Measurements from ENCODE around the gene SEPTIN11. TPM values are rescaled to one million over a fixed set of nuclear protein-coding genes. Genes with fewer than 3 reads are reported as not detected.

Gene SEPTIN11
- polyA plus RNA-seq, 1 donor (not counting 4 experiments of a cell fraction or from before 2014, with no cell fraction given) = 99.3 TPM

DNA sequence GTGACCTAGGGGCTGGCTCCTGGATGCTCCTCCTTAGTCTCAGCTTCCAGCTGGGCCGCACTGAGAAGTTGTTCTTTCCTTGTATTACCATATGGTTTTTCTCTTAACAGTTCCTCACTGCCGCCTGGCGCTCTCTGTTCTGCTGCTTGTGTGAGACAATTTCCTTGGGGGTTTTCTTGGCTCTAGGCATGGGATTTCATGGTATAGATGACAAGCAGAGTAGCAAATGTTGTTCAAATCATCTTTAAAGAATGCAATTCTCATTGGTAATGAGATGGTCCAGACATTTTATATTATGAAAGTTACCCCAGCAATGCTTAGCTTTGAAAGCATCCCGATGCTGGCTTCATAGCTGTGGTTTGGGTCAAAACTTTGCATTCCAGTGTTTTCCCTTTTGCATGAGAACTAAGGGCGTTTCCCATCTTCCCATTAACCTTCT is 37.6 kb downstream of the SEPTIN11 start:
- TF ChIP-seq EZH2 (IDR thresholded peaks at IDR 0.05; ENCODE audit: low read length) = no peak
- TF ChIP-seq, protein P1, sequence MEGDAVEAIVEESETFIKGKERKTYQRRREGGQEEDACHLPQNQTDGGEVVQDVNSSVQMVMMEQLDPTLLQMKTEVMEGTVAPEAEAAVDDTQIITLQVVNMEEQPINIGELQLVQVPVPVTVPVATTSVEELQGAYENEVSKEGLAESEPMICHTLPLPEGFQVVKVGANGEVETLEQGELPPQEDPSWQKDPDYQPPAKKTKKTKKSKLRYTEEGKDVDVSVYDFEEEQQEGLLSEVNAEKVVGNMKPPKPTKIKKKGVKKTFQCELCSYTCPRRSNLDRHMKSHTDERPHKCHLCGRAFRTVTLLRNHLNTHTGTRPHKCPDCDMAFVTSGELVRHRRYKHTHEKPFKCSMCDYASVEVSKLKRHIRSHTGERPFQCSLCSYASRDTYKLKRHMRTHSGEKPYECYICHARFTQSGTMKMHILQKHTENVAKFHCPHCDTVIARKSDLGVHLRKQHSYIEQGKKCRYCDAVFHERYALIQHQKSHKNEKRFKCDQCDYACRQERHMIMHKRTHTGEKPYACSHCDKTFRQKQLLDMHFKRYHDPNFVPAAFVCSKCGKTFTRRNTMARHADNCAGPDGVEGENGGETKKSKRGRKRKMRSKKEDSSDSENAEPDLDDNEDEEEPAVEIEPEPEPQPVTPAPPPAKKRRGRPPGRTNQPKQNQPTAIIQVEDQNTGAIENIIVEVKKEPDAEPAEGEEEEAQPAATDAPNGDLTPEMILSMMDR (optimal IDR thresholded peaks at IDR 0.05 in 1 of 3, IDR thresholded peaks at IDR 0.05 in 1 of 3, conservative IDR thresholded peaks at IDR 0.05 in 1 of 3; ENCODE audit: extremely low read depth in 1 of 3, insufficient read depth in 2 of 3, low read length in 3 of 3) = no peak
- no peak for FAIRE-seq
- DNase-seq (ENCODE audit: low read depth, low spot score) = no peak
- dilution Hi-C loops (cut with MboI; ENCODE audit: extremely low pct_ligation_motif_present, low sequenced_read_pairs) = no loop called here
- H3K4me3 ChIP-seq (ENCODE audit: control insufficient read depth in 2 of 3, extremely low read depth in 1 of 3, insufficient read depth in 2 of 3, low read depth in 1 of 3, low read length in 3 of 3) = no peak overlapping the region
- H2AFZ ChIP-seq (ENCODE audit: control insufficient read depth, low read length) = no peak overlapping the region
- H3K79me2 ChIP-seq (ENCODE audit: control insufficient read depth, insufficient read depth, low read length) = peaks cover 62% of the 10 kb centered on the region
- H4K20me1 ChIP-seq (ENCODE audit: control insufficient read depth, extremely low read depth, insufficient read depth, low read length) = no peaks in the 10 kb centered on the region
- peaks cover 18% of the 10 kb centered on the region for H3K4me1 ChIP-seq (ENCODE audit: control insufficient read depth, extremely low read depth, insufficient read depth, low read length)
- no peaks in the 10 kb centered on the region for H3K9me3 ChIP-seq (ENCODE audit: control insufficient read depth, low read depth, low read length)
- H3K4me2 ChIP-seq (ENCODE audit: control insufficient read depth, extremely low read depth, insufficient read depth, low read depth, low read length) = no peak overlapping the region
- H3K27ac ChIP-seq (ENCODE audit: control insufficient read depth, insufficient read depth, low read length) = no peak overlapping the region
- peaks cover 4 to 5% of the 10 kb centered on the region in 2 experiments for H3K36me3 ChIP-seq (ENCODE audit: control insufficient read depth in 2 of 2, extremely low read depth in 1 of 2, insufficient read depth in 2 of 2, low read length in 2 of 2)
- no peaks in the 10 kb centered on the region for H3K27me3 ChIP-seq (ENCODE audit: control insufficient read depth, extremely low read depth, insufficient read depth, low read length)
- no peak overlapping the region for H3K9ac ChIP-seq (ENCODE audit: control insufficient read depth, extremely low read depth, insufficient read depth, low read length)
- no peaks in the 10 kb centered on the region for H3K9me1 ChIP-seq (ENCODE audit: control insufficient read depth, extremely low read depth, insufficient read depth, low read length)

GRCh38 chr4:76987685-76988084 is 38.1 kb downstream of the SEPTIN11 start:
- peaks cover 67% of the 10 kb centered on the region for H3K79me2 ChIP-seq (ENCODE audit: control insufficient read depth, insufficient read depth, low read length)
- H3K4me1 ChIP-seq (ENCODE audit: control insufficient read depth, extremely low read depth, insufficient read depth, low read length) = peaks cover 18% of the 10 kb centered on the region
- dilution Hi-C loops (cut with MboI; ENCODE audit: extremely low pct_ligation_motif_present, low sequenced_read_pairs) = no loop called here
- no peak overlapping the region for H2AFZ ChIP-seq (ENCODE audit: control insufficient read depth, low read length)
- H3K27me3 ChIP-seq (ENCODE audit: control insufficient read depth, extremely low read depth, insufficient read depth, low read length) = no peaks in the 10 kb centered on the region
- H3K9ac ChIP-seq (ENCODE audit: control insufficient read depth, extremely low read depth, insufficient read depth, low read length) = no peak overlapping the region
- DNase-seq (ENCODE audit: low read depth, low spot score) (no peak), FAIRE-seq (no peak)
- peaks cover 4 to 5% of the 10 kb centered on the region in 2 experiments for H3K36me3 ChIP-seq (ENCODE audit: control insufficient read depth in 2 of 2, extremely low read depth in 1 of 2, insufficient read depth in 2 of 2, low read length in 2 of 2)
- H3K9me3 ChIP-seq (ENCODE audit: control insufficient read depth, low read depth, low read length) = no peaks in the 10 kb centered on the region
- no peaks in the 10 kb centered on the region for H3K9me1 ChIP-seq (ENCODE audit: control insufficient read depth, extremely low read depth, insufficient read depth, low read length)
- TF ChIP-seq, protein P1 (optimal IDR thresholded peaks at IDR 0.05 in 1 of 3, IDR thresholded peaks at IDR 0.05 in 1 of 3, conservative IDR thresholded peaks at IDR 0.05 in 1 of 3; ENCODE audit: extremely low read depth in 1 of 3, insufficient read depth in 2 of 3, low read length in 3 of 3) = no peak
- no peak for TF ChIP-seq EZH2 (IDR thresholded peaks at IDR 0.05; ENCODE audit: low read length)
- H3K4me3 ChIP-seq (ENCODE audit: control insufficient read depth in 2 of 3, extremely low read depth in 1 of 3, insufficient read depth in 2 of 3, low read depth in 1 of 3, low read length in 3 of 3) = no peak overlapping the region
- no peaks in the 10 kb centered on the region for H4K20me1 ChIP-seq (ENCODE audit: control insufficient read depth, extremely low read depth, insufficient read depth, low read length)
- H3K27ac ChIP-seq (ENCODE audit: control insufficient read depth, insufficient read depth, low read length) = no peak overlapping the region
- no peak overlapping the region for H3K4me2 ChIP-seq (ENCODE audit: control insufficient read depth, extremely low read depth, insufficient read depth, low read depth, low read length)

Measured in keratinocyte (primary cell).